GM03348 (cell line): ENCODE results near the gene FBXL14.
A peak's percentile ranks its signal among the peaks of the same experiment; 100 is the strongest.
"Not testable (repeated sequence)": the region's sequence is repeated elsewhere in the genome, so short reads cannot be mapped to it uniquely, and the experiment has no call there.

Experiments used
- DNase-seq: peaks from one replicate; pipeline ENCODE4 v3.0.0; 2012; ENCODE audit warnings: low spot score

FBXL14 gene

DNA sequence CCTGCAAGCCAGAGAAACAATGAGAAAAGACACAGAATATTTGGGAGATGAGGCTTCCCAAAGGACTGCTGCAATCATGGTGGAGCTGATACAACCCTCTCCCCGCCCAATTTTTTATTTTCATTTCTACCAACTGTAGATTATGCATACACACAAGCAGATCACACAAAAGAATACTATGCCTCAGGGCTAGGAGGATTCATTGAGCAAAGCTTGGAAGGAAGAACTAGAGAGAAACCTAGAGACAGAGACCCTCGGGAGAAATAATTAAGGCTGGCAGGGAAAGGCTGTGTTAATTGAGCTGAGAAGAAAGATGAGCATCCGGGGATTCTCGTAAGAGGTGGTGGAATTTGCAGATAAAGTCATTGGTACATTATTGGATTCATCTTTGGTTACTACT is 24.8 kb upstream of the FBXL14 start:
- DNase-seq: no peak

DNA sequence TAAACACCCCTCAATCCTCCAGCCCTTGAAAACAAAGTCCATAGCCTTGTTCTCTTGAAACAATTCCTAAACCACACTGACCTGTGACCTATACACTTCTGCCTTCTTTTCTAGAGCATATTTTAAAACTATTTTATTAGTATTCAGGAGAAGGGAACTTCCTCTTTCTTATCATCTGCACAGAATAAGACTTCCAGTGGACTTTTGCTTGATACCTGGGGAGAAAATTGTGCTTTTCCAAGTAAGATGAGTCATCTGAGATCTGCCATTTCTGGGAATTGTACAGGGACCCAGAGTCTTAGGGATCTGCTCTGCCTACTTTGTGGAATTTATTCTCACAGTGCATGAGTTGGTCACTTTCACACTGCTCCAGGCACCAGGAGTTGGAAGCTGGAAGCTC is 24.1 kb upstream of the FBXL14 start:
- no peak for DNase-seq

DNA sequence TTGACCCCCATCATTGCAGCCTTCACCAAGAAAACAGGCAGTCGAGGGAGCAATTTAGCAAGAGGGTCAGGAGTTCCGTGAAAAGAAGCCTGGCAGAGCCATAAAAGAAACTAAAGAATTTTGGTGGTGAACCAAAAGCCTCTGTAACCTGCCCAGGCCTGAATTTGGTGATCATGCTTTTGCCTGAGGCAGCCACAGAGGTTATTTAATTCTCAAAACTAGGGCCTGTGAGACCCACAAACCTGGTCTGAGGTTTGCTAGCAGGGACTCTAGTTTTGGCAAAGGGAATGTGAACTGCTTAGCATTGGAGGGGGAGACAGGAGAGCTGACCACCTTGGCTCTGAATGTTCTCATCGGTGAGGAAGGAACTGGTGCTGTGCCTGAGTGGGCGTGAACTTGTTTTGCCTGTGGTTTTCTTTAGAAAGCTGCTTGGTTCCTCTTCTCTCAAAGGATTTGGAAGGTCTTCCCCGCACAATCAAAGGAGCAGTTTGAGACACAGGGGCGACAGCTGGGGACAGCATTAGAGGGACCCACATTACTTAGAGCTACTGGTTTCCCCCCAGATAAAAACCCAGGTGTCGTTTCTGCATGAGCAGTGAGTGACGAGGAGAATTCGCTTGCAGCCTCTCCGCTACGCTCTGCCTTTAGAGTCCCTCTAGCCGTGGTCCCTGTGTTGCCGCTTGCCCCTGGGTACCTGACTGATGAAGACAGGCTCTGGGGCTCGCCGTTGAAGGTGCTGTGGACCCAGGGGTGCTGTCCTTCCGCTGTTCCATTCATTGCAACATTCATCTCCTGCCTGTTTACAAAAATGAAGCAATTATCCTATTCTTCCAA is 22.1 kb upstream of the FBXL14 start:
- no peak for DNase-seq

DNA sequence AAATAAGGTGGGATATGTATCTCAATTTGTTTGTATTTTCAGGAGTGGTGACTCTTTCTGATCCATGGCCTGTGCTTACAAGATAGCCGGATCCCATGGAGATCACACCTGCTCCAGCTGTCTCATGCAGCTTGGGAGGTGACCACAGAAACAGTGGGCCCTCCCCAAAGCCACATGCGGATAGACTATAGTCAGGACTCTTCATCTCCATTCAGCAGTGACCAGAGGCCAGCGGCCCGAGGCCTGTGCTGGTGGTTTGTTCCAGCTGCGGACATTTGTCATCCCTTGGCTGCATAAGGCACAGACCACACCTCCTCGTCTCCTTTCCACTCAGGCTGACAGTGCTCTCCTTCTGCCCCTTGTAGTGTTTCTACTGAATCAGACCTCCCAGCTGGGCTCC is 20.0 kb upstream of the FBXL14 start:
- DNase-seq: no peak

DNA sequence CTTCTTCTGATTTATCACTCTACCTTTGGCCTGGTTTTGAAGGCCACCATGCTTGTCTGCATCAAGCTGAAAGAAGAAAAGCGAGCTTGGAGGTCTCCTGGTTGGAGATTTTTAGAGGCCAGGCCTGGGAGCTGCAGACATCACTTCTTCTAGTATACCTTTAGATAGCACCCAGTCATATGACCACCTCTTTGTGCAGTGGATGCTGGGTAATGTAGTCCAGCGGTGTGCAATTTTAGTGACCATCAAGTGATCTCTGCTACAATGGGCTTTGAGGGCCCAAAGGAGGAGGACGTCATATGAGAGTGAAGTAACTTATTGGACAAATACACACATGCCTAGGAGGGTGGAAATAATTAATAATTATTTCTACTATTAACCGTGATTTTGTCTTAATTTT is 19.5 kb upstream of the FBXL14 start:
- DNase-seq: no peak

DNA sequence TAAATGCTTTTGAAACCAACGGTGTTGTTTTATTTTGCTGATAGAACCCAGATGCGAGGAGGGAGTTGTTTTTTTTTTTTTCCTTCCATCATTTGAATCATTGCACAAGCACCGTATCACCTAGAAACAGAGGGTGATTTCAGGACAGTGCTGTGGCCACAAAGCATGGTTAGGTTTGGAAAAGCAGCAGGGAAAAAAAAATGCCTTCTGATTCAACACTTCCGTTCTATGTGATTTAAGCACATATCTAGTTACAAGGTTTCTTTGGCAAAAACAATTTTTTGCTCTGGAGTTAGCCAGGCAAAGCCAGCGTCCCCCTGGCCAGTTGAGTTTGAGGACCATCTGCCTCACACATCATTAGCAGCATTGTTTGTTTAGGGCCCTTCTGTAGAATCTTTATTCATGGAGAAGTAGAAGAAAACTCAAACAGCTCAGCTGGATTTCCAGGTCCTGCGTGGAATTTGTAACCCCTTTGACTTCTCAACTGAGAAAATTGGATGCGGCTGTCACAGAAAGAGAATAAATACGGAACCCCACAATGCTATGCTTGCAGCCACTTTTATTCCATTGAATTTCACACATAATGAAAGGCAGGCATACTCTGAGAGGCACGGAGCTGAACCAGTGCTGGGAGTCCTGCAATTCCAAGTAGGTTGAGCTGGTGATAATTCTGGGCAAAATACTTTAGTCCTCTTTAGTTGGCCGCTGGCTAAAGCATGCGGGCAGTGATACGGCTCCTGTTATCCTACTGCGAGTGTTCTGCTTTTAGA is 17.6 kb upstream of the FBXL14 start:
- peak; percentile 82 for DNase-seq

DNA sequence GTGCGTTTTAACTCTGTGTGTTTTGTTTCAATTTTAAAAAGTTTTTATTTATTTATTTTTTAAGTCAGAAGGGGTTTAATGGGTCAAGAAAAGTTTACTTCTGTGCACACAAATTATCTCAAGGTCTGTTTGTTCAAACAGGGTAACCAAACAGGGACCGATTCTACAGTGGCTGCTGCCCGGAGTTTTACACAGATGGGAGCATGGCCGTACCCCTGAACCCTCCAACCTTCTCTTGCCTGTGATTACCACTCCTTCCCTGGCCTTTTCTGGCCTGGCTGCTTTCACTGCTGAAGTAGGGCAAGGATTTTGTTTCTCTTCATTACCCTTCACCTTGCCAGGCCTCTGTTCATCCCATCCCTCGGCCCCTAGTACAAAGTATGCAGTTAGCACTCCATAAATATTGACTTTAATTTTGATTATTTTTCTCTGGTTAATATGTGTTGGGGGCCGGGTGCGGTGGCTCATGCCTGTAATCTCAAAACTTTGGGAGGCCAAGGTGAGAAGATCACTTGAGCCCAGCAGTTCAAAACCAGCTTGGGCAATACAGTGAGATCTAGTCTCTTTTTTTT is 15.8 kb upstream of the FBXL14 start:
- no peak for DNase-seq

DNA sequence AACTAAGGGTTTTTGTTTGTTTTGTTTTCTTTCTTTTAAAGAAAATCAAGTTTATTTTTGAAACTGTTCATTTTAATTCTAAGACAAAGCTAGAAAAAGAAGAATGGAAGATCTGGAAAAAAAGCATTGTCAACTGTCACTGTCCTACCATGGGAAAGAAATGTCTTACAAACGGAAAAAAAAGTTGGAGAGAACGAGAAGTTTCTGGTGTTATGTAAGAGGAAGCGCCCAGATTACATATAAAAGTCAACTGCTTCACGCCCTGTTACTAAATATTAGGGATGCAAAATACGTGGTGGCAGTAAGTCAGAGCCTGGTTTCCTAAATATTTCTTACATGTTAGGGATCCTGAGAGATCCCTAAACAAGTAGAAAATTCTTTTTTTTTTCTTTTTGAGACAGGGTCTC is 14.3 kb upstream of the FBXL14 start:
- no peak for DNase-seq

DNA sequence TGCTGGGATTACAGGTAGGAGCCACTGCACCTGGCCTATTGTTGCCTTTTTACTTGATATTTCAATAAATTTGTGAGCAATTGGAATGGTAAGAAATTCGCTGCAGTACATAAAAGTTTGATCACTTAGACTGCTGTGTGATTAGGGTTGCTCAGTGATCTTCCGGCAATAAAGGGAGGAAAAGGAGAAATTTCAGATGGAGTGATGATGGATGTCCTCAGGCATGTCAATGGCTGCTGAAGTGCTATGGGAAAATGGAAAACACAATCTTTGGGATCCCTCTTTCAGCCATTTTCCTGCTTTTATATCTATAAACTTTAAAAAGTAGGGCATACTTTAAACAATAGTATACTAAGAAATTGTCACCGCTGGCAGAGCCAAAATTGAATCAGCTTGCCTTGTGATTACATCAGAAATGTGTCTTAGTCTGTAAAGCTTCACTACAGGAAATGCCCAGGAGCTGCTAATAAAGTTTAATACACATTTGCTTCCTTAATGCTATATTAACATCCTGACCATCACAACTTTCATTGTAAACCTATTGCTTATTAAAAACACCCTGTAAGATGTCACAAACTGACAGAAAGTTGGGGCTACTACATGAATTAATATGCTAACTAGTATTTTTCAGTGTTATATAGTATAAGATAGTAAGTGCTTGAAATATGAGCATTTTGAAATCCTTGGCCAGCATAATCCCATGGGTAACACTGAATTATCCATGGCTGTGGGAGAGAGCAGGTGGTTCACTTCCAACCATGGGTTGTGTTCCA is 13.7 kb upstream of the FBXL14 start:
- peak; percentile 41 for DNase-seq

DNA sequence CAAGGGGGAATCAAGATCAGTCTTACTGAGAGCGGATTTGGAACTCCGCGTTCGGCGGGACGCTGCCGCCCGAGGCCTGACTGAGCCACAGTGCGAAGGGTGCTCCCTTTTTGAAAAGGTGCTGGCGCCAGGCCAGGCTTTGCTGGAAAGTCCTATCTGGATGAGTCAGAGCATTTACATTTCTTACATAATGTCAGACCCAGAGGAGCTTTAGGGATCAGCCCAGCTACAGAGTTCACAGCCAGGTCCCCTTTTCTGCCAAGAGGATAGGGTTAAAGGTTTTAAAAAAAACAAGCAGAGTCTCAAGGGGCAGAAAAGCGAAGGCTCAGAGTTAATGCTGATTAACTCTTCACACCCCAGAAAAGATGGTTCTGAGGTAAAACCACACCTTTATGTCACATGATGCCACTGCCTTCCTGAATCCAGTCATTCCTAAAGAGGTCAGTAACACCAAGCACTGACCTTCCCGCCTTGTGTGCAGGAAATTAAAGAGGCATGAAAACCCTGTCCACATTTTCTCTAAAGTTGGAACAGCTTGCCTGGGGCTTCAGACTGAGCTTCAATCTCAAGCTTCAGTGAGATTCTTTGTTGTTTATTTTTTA is 11.7 kb upstream of the FBXL14 start:
- DNase-seq: peak; percentile 77

DNA sequence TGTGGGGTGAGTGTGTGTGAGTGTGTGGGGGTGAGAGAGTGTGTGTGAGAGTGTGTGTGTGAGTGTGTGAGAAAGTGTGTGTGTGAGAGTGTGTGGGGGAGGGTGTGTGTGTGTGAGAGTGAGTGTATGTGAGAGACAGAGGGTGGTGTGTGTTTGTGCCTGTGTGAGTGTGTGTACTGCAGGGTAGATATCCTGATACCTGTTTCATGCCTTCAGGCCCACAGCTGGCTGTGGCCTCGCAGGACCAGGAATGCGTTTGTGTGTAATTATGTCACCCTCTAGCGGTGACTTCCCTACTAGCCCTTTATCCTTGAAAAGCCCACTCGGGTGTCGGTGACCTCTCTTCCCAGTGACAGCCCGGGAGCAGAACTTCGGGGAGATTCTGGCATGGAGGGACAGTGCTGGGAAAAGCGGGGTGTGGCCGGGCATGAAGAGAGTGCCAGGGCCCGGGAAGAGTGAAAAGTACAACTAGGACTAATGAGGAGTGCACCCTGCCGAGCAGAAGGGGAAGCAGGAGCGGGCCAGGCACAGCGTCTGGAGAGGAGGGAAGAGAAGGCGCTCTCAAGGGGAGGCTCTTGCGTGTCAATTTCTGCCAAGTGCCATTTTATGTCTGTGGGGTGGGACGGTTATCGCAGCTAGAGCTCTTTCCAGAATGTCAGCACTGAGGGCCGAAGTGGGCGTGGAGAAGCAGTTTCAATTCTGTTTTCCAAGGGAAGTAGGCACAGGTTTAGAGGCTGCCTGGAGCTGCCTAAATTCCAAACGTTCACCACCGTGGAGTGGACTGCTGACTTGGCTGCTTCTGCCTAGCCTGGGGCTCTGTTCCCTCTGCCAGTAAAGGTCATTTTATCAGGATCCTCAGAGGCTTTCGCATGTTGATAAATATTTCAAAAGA is 11.0 kb upstream of the FBXL14 start:
- DNase-seq: peak; percentile 80

DNA sequence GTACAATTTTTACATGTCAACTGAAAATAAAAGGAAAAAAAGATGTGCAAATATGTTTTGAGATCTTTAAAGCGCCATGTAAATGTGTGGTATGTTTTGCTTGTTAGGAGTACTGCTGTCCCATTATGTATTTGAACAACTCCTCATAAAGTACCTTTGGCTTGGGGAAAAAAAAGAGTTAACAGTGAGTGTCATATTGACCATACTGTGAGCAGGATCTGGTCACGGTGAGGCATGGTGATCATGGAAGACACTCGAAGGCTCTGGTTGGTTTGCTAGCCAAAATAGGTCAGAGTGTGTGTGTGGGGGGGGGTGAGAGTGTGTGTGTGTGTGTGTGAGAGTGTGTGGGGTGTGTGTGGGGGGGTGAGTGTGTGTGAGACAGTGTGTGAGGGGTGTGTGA is 10.1 kb upstream of the FBXL14 start:
- DNase-seq: no peak

DNA sequence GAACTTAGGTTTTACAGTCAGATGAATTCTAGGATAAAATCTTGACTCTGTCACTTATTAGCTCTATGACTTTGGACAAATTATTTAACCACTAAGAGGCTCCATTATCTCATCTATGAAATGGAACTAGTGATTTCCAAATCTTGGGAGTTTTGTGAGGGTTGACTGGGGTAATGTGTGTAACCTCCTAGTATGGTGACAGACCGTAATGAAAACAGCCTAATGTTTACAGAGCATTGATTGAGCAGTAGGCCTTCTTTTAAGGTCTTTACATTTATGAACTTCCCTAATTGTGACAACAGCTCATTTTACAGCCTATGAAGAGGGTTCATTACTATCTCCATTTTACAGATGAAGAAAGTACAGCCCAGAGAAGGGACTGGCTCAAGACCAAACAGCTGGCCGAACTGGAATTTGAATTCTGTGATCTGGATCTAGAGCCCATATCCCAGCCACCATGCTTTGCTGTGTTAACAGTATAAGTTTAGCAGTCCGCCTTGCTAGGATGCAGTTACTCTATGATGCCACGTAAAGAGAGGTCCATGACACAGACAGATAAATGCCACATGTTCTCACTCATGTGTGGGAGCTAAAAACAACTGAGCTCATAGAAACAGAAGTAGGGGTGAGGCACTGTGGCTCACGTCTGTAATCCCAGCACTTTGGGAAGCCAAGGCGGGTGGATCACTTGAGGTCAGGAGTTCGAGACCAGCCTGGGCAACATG is 9.1 kb upstream of the FBXL14 start:
- no peak for DNase-seq

DNA sequence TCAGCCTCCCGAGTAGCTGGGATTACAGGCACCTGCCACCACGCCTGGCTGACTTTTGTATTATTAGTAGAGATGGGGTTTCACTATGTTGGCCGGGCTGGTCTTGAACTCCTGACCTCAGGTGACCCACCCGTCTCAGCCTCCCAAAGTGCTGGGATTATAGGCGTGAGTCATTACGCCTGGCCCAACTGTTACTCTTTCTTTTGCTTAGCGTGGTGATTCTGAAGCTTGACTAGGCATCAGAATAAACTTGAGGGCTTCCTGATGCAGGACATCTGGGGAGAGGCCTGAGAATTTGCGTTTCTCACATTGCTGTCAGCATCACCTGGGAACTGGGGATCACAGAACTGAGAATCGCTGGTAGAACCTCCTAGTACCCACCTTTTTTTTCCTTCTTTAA is 8.3 kb upstream of the FBXL14 start:
- DNase-seq: not testable (repeated sequence)

DNA sequence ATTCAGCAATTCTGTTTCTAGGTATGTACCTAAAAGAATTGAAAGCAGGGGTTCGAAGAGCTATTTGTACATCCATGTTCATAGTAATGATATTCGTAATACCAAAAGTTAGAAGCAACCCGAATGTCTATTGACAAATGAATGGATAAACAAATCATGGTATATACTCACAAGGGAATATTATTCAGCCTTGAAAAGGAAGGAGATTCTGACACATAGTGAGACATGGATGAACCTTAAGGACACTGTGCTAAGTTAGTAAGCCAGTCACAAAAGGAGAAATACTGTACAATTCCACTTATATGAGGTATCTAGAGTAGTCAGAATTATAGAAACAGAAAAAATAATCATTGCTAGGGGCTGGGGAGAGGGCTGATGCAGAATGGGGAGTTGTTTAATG is 4.4 kb upstream of the FBXL14 start:
- no peak for DNase-seq

DNA sequence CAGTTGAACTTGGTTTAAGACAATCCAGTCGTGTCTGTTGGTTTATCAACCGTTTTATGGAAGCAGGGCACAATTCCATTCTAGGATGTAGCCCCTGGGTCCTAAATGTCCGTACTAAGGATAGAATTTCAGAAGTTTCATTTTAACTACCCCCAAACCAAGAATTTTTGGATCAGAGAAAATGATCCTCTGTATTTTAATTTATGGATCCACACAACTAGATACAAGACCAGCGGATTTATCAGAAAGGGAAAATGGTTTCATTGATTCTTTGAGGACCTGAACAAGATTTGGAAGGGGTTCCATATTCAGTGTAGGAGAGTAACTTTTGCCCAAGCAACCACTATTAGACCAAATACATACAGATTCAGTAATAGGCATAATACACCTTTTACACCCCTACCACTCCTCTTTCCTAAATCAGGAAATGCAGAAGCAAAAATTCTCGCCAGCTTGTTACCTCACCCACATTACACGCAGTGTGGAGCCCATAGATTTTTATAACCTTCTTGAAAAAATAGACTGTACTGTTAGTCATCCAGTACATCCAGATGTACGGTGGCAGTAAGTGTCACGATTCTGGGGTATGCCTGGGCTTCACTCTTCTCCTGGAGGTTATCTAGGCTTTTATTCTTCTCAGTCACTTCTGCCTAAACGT is 1.4 kb upstream of the FBXL14 start:
- peak; percentile 33 for DNase-seq

DNA sequence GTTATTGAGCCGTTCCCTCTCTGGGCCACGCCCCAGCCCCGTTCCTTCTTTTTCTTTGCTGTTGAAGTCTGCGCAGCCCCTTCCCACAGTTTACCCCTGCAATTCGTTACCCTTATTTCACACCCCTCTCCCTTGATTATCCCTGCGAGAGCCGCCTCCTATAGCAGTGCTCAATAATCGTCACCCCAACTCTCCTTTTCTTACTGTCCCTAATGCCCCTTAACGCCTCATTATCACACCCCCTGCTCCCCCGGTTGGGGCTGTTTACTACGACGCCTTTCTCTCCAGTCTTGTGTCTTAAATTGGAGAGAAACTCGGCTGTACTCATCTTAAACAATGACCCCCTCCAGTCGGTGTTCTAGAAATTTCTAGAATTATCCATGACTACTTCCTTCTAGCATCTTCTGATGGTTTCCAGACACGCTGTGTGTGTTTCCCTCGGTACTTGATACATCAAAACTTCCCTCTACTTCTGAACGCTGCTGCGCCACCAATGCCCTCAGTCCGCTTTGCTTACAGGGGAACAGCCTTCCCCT is 713 bp upstream of the FBXL14 start:
- DNase-seq: peak; percentile 26

DNA sequence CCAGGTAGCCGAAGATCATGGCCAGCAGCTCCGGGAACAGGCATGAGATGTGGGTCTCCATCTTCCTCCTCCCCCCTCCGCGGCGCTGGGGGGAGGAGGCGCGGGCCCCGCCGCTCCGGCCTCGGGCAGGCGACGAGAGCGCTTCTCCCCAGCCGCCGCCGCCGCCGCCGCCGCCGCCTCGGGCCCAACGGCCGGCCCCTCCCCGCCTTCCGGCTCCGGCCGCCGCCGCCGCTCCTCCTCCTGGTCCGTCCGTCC is 448 bp downstream of the FBXL14 start:
- no peak for DNase-seq

DNA sequence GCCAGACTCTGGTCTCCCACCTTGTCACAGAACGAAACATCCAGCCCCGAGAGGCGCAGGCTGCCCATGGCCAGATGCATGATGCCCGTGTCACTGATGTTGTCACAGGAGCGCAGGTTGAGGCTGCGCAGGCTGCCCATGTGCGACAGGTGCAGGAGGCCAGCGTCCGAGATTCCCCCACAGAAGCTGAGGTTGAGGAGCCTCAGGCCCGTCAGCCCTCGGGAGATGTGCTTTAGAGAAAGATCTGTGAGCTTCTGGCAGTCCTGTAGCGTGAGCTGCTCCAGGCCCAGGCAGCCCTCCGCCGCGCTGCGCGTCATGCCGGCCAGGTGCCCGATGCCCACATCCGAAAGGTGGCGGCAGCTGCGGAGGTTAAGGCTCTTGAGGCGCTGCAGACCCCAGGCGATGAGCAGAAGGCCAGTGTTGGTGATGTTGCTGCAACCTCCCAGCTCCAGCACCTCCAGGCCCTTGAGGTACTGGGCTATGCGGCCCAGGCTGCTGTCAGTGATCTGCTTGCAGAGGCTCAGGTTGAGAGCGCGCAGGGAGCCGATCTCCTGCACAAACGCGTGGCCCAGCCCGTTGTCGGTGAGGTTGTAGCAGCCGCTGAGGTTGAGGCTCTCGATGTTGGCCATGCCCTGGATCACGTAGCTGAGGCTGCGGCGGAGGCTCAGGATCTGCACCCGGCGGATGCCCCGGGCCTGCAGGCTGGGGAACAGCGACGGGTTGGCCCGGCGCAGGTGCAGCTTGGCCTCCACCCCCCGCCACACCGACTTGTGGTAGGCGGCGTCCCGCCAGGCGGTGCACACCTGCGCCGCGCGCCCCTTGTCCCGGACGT is 991 bp downstream of the FBXL14 start:
- DNase-seq: peak; percentile 27
